Activated CD4-positive, alpha-beta T cell treated with anti-CD3 and anti-CD28 coated beads, Interleukin-10, Interleukin-2, amounts not matched to agents 100 ng/mL and 50 ng/mL, durations not matched to agents 16 hours and 8 hours (primary cell): ENCODE results near the gene CYS1.

Experiments
- DNase-seq: peaks from one replicate; pipeline ENCODE4 v3.0.0-alpha.2; 2020

CYS1 gene

GRCh38 chr2:10091182-10091888, 11.1 kb upstream of the CYS1 start:
- DNase-seq = no peak

GRCh38 chr2:10089565-10090190, 9.5 kb upstream of the CYS1 start:
- DNase-seq = no peak

- DNase-seq = no peak
These were observed 7.1 kb upstream of the CYS1 start for GRCh38 chr2:10087360-10087759.

GRCh38 chr2:10086950-10087349, 6.7 kb upstream of the CYS1 start:
- no peak for DNase-seq

GRCh38 chr2:10085668-10086059, 5.5 kb upstream of the CYS1 start:
- no peak for DNase-seq

GRCh38 chr2:10085043-10085667, 4.9 kb upstream of the CYS1 start:
- no peak for DNase-seq

GRCh38 chr2:10084223-10084865, 4.1 kb upstream of the CYS1 start:
- DNase-seq = no peak

- DNase-seq = no peak
These were observed 3.5 kb upstream of the CYS1 start for GRCh38 chr2:10083692-10084211.

- DNase-seq = no peak
These were observed 2.8 kb upstream of the CYS1 start for GRCh38 chr2:10083046-10083445.

GRCh38 chr2:10080536-10081304, 509 bp upstream of the CYS1 start:
- peak; percentile 28 for DNase-seq

GRCh38 chr2:10079266-10079869, 843 bp downstream of the CYS1 start:
- no peak for DNase-seq

- no peak for DNase-seq
These were observed 1.4 kb downstream of the CYS1 start for GRCh38 chr2:10078704-10079265.

GRCh38 chr2:10078001-10078400, 2.2 kb downstream of the CYS1 start:
- no peak for DNase-seq

GRCh38 chr2:10076988-10077527, 3.2 kb downstream of the CYS1 start:
- DNase-seq = no peak

- no peak for DNase-seq
These were observed 3.7 kb downstream of the CYS1 start for GRCh38 chr2:10076511-10076910.

- DNase-seq = no peak
These were observed 4.5 kb downstream of the CYS1 start for GRCh38 chr2:10075571-10076209.

GRCh38 chr2:10075101-10075500, 5.1 kb downstream of the CYS1 start:
- no peak for DNase-seq

- no peak for DNase-seq
These were observed 6.5 kb downstream of the CYS1 start for GRCh38 chr2:10073706-10074105.

- DNase-seq = peak; percentile 86
These were observed 7.3 kb downstream of the CYS1 start for GRCh38 chr2:10072656-10073480.

- no peak for DNase-seq
These were observed 8.6 kb downstream of the CYS1 start for GRCh38 chr2:10071595-10071994.
